ENCODE data around the gene SLC6A4. TPM values are rescaled to one million over a fixed set of nuclear protein-coding genes. Genes with fewer than 3 reads are reported as not detected.

The SLC6A4 gene
- total RNA-seq, 6 experiments from 2014 or later = not detected

GRCh38 chr17:30239089-30239462 is 3.6 kb upstream of the SLC6A4 start:
- peaks cover 19% of the 10 kb centered on the region for H3K4me1 Mint-ChIP-seq (ENCODE audit: low read depth)
- no peak overlapping the region for H3K4me3 Mint-ChIP-seq
- H3K27me3 Mint-ChIP-seq (ENCODE audit: insufficient read depth) = peaks cover 20% of the 10 kb centered on the region
- peaks cover 6% of the 10 kb centered on the region; the same call in 1 of the 2 replicates for H3K36me3 Mint-ChIP-seq (ENCODE audit: low read depth)
- H3K27ac Mint-ChIP-seq = no peak overlapping the region
- TF ChIP-seq, protein P1, sequence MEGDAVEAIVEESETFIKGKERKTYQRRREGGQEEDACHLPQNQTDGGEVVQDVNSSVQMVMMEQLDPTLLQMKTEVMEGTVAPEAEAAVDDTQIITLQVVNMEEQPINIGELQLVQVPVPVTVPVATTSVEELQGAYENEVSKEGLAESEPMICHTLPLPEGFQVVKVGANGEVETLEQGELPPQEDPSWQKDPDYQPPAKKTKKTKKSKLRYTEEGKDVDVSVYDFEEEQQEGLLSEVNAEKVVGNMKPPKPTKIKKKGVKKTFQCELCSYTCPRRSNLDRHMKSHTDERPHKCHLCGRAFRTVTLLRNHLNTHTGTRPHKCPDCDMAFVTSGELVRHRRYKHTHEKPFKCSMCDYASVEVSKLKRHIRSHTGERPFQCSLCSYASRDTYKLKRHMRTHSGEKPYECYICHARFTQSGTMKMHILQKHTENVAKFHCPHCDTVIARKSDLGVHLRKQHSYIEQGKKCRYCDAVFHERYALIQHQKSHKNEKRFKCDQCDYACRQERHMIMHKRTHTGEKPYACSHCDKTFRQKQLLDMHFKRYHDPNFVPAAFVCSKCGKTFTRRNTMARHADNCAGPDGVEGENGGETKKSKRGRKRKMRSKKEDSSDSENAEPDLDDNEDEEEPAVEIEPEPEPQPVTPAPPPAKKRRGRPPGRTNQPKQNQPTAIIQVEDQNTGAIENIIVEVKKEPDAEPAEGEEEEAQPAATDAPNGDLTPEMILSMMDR (IDR thresholded peaks at IDR 0.05) = no peak
- H3K9me3 Mint-ChIP-seq = no peaks in the 10 kb centered on the region
- DNase-seq = no peak

DNA sequence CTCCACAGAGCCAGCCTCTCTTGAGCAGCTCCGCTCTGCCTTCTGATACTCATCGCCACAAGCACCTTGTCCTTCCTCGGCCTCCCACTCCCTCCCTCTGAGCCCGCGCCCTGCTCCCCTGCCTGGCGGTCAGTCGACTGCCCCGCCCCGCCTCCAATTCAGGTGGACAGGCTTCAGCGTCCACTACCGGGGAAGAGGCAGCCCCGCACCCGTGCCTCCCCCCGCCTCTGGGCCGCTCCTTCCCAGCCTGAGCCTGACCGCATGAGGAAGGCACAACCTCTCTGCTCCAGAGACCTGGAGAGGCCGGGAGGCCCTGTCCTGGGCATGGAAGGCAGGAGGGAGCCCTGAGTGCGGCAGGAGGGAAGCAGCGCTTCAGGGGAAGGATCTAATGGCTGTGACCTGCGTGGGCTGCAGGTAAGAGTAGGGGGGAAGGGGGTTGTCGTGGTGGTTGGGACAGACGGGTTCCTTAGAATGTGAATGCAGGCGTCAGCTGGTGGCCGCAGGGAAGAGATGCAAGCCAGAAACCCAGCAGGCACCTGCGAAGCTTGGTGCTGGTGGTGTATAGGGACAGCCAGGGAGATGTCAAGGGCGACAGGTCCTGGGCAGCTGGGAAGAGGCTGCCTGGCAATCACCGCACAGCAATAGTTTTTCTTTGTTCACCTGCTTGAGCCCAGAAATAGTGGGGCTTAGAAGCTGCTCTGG is 3.0 kb upstream of the SLC6A4 start:
- Mint-ChIP-seq H3K27ac (no peak overlapping the region), H3K9me3 (no peaks in the 10 kb centered on the region), H3K4me1 (ENCODE audit: low read depth) (peaks cover 17% of the 10 kb centered on the region), H3K4me3 (no peak overlapping the region), H3K36me3 (ENCODE audit: low read depth) (peaks cover 3% of the 10 kb centered on the region; the same call in 1 of the 2 replicates), H3K27me3 (ENCODE audit: insufficient read depth) (peaks cover 23% of the 10 kb centered on the region)
- no peak for DNase-seq
- TF ChIP-seq, protein P1 (IDR thresholded peaks at IDR 0.05) = no peak

DNA sequence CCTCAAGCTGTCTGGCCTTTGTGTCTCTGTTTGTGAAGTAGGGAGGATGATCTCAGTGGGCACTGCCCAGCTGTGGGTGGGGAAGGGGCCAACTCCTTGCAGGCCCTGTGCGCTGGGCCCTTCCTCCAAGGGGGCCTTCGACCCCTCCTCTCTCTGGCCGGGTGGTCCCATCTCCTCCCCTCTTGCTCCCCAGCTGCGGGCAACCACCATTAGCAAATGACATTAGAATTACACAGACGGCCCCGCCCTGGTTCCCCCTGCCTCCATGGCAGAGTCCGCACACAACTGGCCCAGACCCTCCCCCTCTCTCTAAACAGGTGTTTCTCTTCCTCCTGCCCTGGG is 2.5 kb upstream of the SLC6A4 start:
- Mint-ChIP-seq H3K27me3 (ENCODE audit: insufficient read depth) (peaks cover 28% of the 10 kb centered on the region), H3K36me3 (ENCODE audit: low read depth) (no peaks in the 10 kb centered on the region), H3K4me1 (ENCODE audit: low read depth) (peaks cover 19% of the 10 kb centered on the region; the same call in 1 of the 2 replicates), H3K9me3 (no peaks in the 10 kb centered on the region), H3K4me3 (no peak overlapping the region), H3K27ac (no peak overlapping the region)
- TF ChIP-seq, protein P1 (IDR thresholded peaks at IDR 0.05) = no peak
- no peak for DNase-seq

GRCh38 chr17:30237296-30238002 is 2.0 kb upstream of the SLC6A4 start:
- Mint-ChIP-seq H3K27ac (no peak overlapping the region), H3K4me3 (no peak overlapping the region), H3K9me3 (no peaks in the 10 kb centered on the region), H3K36me3 (ENCODE audit: low read depth) (no peaks in the 10 kb centered on the region), H3K27me3 (ENCODE audit: insufficient read depth) (peaks cover 31% of the 10 kb centered on the region), H3K4me1 (ENCODE audit: low read depth) (peaks cover 19% of the 10 kb centered on the region; the same call in 1 of the 2 replicates)
- TF ChIP-seq, protein P1 (IDR thresholded peaks at IDR 0.05) = no peak
- DNase-seq = no peak

GRCh38 chr17:30236766-30237165 is 1.3 kb upstream of the SLC6A4 start:
- no peak for DNase-seq
- Mint-ChIP-seq H3K4me1 (ENCODE audit: low read depth) (peaks cover 19% of the 10 kb centered on the region; the same call in 1 of the 2 replicates), H3K9me3 (no peaks in the 10 kb centered on the region), H3K36me3 (ENCODE audit: low read depth) (no peaks in the 10 kb centered on the region), H3K27me3 (ENCODE audit: insufficient read depth) (peaks cover 36% of the 10 kb centered on the region), H3K27ac (no peak overlapping the region), H3K4me3 (peak overlapping the region; percentile 57; the same call in 1 of the 2 replicates)
- TF ChIP-seq, protein P1 (IDR thresholded peaks at IDR 0.05) = peak; percentile 25; the same call in 1 of the 2 replicates

All from HFFc6 (cell line).